K562 (cell line): ENCODE data around the gene ICAM2. TPM values are rescaled to one million over a fixed set of nuclear protein-coding genes. Genes with fewer than 3 reads are reported as not detected.

Experiments used
- BACH1 ChIP-seq: fragments of 200-800 bp; sonication (Bioruptor generic); IDR thresholded peaks from 2 replicates; pipeline ENCODE4 v1.6.1; 2016; ENCODE audit warnings: missing genetic modification characterization, missing compliant biosample characterization
- BCL6 ChIP-seq: fragments of 250-450 bp; sonication (Bioruptor Pico); IDR thresholded peaks from 2 replicates; pipeline ENCODE4 v1.4.0; 2020
- CAMTA2 ChIP-seq: fragments of 250-450 bp; sonication (Bioruptor Pico); conservative IDR thresholded peaks from 2 replicates; pipeline ENCODE4 v1.5.1; 2022
- DNMT1 ChIP-seq: fragments of 450-650 bp; IDR thresholded peaks from 2 replicates; pipeline ENCODE4 v1.6.1; 2016; ENCODE audit warnings: antibody characterized with exemption, mild to moderate bottlenecking
- FOS ChIP-seq: IDR thresholded peaks from 3 replicates; pipeline ENCODE4 v1.6.1; 2011; ENCODE audit not compliant: insufficient read length; ENCODE audit errors: extremely low read depth
- FOXJ3 ChIP-seq: sonication (generic); formaldehyde crosslinking; IDR thresholded peaks from 2 replicates; pipeline ENCODE4 v1.4.0; 2020; ENCODE audit warnings: mild to moderate bottlenecking, missing genetic modification reagents
- FOXK1 ChIP-seq: sonication (generic); formaldehyde crosslinking; IDR thresholded peaks from 2 replicates; pipeline ENCODE4 v1.8.0; 2022; ENCODE audit warnings: missing genetic modification reagents, mild to moderate bottlenecking, borderline replicate concordance
- GABPB2 ChIP-seq: fragments of 250-450 bp; sonication (Bioruptor Pico); conservative IDR thresholded peaks from 2 replicates; pipeline ENCODE4 v1.5.1; 2021; ENCODE audit warnings: mild to moderate bottlenecking
- NEUROD1 ChIP-seq: fragments of 150-350 bp; IDR thresholded peaks from 2 replicates; pipeline ENCODE4 v1.6.1; 2014; ENCODE audit warnings: borderline replicate concordance, low read length, low read depth; ENCODE audit not compliant: partially characterized antibody
- RAD21 ChIP-seq, 2 experiments: fragments of 250-450 bp in 1 of 2; fragments of 450-650 bp in 1 of 2; sonication (Bioruptor Pico) in 1 of 2; formaldehyde crosslinking in 1 of 2; IDR thresholded peaks in 1 of 2; conservative IDR thresholded peaks in 1 of 2; 2 replicates each; pipeline versions ENCODE4 v1.4.0 to v1.8.0; 2020 to 2022; ENCODE audit warnings: mild to moderate bottlenecking in 2 of 2, moderate library complexity in 1 of 2
- ZKSCAN8 ChIP-seq: fragments of 200-800 bp; sonication (Bioruptor generic); IDR thresholded peaks from 2 replicates; pipeline ENCODE4 v1.6.1; 2016; ENCODE audit warnings: missing genetic modification characterization, missing compliant biosample characterization
- ZNF217 ChIP-seq: sonication (generic); formaldehyde crosslinking; IDR thresholded peaks from 2 replicates; pipeline ENCODE4 v1.8.0; 2022; ENCODE audit warnings: mild to moderate bottlenecking, missing genetic modification reagents
- ZNF239 ChIP-seq: fragments of 250-450 bp; sonication (Bioruptor Pico); IDR thresholded peaks from 2 replicates; pipeline ENCODE4 v1.4.0; 2020; ENCODE audit warnings: mild to moderate bottlenecking
- ZNF311 ChIP-seq: fragments of 250-450 bp; sonication (Bioruptor Pico); IDR thresholded peaks from 2 replicates; pipeline ENCODE4 v1.4.0; 2020; ENCODE audit warnings: mild to moderate bottlenecking, moderate library complexity
- ZNF780A ChIP-seq: fragments of 250-450 bp; sonication (Bioruptor Pico); IDR thresholded peaks from 2 replicates; pipeline ENCODE4 v1.5.0; 2021; ENCODE audit warnings: mild to moderate bottlenecking
- ZZZ3 ChIP-seq: fragments of 450-650 bp; IDR thresholded peaks from 2 replicates; pipeline ENCODE4 v1.6.1; 2016; ENCODE audit warnings: antibody characterized with exemption, mild to moderate bottlenecking, moderate library complexity
- polyA plus RNA-seq, 8 experiments: library from polyadenylated mRNA; depleted of rRNA in 4 of 8; stranded (reverse) in 5 of 8; unstranded in 3 of 8; fragments of >200 nt; fragmentation: Nextera tagmentation in 2 of 8; fragmentation: Illumina TruSeq in 1 of 8; extraction: Ambion mirVana in 2 of 8; extraction: Trizol in 1 of 8; gene quantifications; 2 replicates each; pipeline versions ENCODE4 v1.2.1 to v1.2.3, GENCODE V29; 2011 to 2014; ENCODE audit warnings: inconsistent platforms in 1 of 8, missing spikeins in 1 of 8
- total RNA-seq, 7 experiments: library from RNA; depleted of rRNA in 6 of 7; stranded (reverse); fragments of >200 nt in 6 of 7; fragmentation: Illumina TruSeq in 2 of 7; extraction: Trizol in 2 of 7; gene quantifications; 2 replicates each; pipeline versions ENCODE4 v1.2.1 to v1.2.3, GENCODE V29; 2011 to 2021; ENCODE audit warnings: low replicate concordance in 1 of 7
- TF ChIP-seq, protein P1 (sequence below), 2 experiments: IDR thresholded peaks; 2 replicates each; pipeline ENCODE4 v1.6.1; 2011; ENCODE audit warnings: borderline replicate concordance in 1 of 2, control low read depth in 1 of 2, low read depth in 1 of 2, low read length in 1 of 2, mild to moderate bottlenecking in 1 of 2, mixed read lengths in 1 of 2, moderate library complexity in 1 of 2; ENCODE audit not compliant: insufficient read depth in 1 of 2, insufficient read length in 1 of 2, poor library complexity in 1 of 2, severe bottlenecking in 1 of 2; ENCODE audit errors: extremely low read depth in 1 of 2
- TF ChIP-seq, protein P2 (sequence below), 3 experiments: fragments of 200-800 bp in 1 of 3; sonication (Bioruptor generic) in 1 of 3; sonication (generic) in 1 of 3; formaldehyde crosslinking in 1 of 3; IDR thresholded peaks; 2 replicates each; pipeline versions ENCODE4 v1.6.1 to v1.8.0; 2016 to 2022; ENCODE audit warnings: mild to moderate bottlenecking in 2 of 3, missing compliant biosample characterization in 2 of 3, missing genetic modification characterization in 2 of 3, missing genetic modification reagents in 1 of 3
- TF ChIP-seq, protein P3 (sequence below): fragments of 450-650 bp; formaldehyde crosslinking; IDR thresholded peaks from 2 replicates; pipeline ENCODE4 v1.4.0; 2020; ENCODE audit warnings: mild to moderate bottlenecking
- TF ChIP-seq, protein P4 (sequence below): fragments of 250-450 bp; sonication (Bioruptor Pico); IDR thresholded peaks from 2 replicates; pipeline ENCODE4 v1.9.0; 2021; ENCODE audit warnings: mild to moderate bottlenecking, inconsistent platforms
- TF ChIP-seq, protein P5 (sequence below): fragments of 250-450 bp; sonication (Bioruptor Pico); IDR thresholded peaks from 2 replicates; pipeline ENCODE4 v1.6.1; 2021; ENCODE audit warnings: mild to moderate bottlenecking

ICAM2 gene
- total and polyA plus RNA-seq, 9 of the 15 experiments (the other 6 are each of a cell fraction or from before 2014, with no cell fraction given), result 37.9 to 89.4 (median 60.6) TPM

DNA sequence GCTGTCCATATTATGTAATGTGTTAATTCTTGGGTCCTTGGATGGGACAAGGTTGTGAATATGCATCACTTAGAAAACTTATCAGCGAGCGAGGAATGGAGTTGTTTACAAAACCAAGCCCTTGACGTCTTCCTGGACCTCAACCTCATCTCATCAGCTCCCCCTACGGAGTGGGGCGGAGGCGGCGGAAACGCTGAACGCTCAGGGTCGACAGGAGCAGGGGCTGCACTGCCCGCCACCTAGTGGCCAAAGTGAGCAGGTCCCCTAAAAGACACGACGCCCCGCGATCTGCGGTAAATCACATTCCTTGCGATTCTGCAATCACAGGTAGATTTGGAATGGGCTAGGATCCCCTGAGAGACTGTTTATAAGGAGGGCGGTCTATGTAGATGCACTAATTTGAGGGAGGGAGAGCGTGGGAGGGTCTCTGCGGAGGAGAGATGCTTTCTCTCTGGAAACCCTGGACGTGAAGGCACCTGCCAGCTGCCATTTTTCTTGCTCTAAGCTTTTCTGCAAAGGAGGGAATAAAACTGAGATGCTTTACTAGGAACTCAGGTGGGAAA lies 5.4 kb upstream of the ICAM2 start (continued):
- TF ChIP-seq, protein P1, sequence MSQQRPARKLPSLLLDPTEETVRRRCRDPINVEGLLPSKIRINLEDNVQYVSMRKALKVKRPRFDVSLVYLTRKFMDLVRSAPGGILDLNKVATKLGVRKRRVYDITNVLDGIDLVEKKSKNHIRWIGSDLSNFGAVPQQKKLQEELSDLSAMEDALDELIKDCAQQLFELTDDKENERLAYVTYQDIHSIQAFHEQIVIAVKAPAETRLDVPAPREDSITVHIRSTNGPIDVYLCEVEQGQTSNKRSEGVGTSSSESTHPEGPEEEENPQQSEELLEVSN (IDR thresholded peaks at IDR 0.05; ENCODE audit: borderline replicate concordance in 1 of 2, extremely low read depth in 1 of 2, insufficient read depth in 1 of 2, insufficient read length in 1 of 2, low read depth in 1 of 2, low read length in 1 of 2, poor library complexity in 1 of 2, severe bottlenecking in 1 of 2), result no peak
- TF ChIP-seq ZNF217 (CRISPR knock-in tag) (no peak), ZZZ3 (no peak), GABPB2 (no peak), CAMTA2 (CRISPR knock-in tag) (no peak), FOXJ3 (CRISPR knock-in tag) (no peak), ZNF780A (CRISPR knock-in tag) (no peak), NEUROD1 (no peak), ZNF311 (CRISPR knock-in tag) (no peak), DNMT1 (no peak), BCL6 (CRISPR knock-in tag) (no peak), FOXK1 (CRISPR knock-in tag) (peak; percentile 95; the same call in 1 of the 2 replicates), ZNF239 (CRISPR knock-in tag) (no peak), RAD21 (CRISPR knock-in tag; conservative IDR thresholded peaks at IDR 0.05 in 1 of 2, IDR thresholded peaks at IDR 0.05 in 1 of 2) (peak; percentile 83 to 90), ZKSCAN8 (CRISPR knock-in tag) (no peak), FOS (no peak), BACH1 (no peak)
- TF ChIP-seq, protein P2, sequence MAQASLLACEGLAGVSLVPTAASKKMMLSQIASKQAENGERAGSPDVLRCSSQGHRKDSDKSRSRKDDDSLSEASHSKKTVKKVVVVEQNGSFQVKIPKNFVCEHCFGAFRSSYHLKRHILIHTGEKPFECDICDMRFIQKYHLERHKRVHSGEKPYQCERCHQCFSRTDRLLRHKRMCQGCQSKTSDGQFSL (CRISPR knock-in tag; IDR thresholded peaks at IDR 0.05), result peak; percentile 68; the same call in 1 of the 2 replicates
- TF ChIP-seq, protein P2 (tag; IDR thresholded peaks at IDR 0.05), result no peak
- TF ChIP-seq, protein P3, sequence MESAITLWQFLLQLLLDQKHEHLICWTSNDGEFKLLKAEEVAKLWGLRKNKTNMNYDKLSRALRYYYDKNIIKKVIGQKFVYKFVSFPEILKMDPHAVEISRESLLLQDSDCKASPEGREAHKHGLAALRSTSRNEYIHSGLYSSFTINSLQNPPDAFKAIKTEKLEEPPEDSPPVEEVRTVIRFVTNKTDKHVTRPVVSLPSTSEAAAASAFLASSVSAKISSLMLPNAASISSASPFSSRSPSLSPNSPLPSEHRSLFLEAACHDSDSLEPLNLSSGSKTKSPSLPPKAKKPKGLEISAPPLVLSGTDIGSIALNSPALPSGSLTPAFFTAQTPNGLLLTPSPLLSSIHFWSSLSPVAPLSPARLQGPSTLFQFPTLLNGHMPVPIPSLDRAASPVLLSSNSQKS, result no peak
- TF ChIP-seq, protein P4, sequence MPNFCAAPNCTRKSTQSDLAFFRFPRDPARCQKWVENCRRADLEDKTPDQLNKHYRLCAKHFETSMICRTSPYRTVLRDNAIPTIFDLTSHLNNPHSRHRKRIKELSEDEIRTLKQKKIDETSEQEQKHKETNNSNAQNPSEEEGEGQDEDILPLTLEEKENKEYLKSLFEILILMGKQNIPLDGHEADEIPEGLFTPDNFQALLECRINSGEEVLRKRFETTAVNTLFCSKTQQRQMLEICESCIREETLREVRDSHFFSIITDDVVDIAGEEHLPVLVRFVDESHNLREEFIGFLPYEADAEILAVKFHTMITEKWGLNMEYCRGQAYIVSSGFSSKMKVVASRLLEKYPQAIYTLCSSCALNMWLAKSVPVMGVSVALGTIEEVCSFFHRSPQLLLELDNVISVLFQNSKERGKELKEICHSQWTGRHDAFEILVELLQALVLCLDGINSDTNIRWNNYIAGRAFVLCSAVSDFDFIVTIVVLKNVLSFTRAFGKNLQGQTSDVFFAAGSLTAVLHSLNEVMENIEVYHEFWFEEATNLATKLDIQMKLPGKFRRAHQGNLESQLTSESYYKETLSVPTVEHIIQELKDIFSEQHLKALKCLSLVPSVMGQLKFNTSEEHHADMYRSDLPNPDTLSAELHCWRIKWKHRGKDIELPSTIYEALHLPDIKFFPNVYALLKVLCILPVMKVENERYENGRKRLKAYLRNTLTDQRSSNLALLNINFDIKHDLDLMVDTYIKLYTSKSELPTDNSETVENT, result no peak
- TF ChIP-seq, protein P5, sequence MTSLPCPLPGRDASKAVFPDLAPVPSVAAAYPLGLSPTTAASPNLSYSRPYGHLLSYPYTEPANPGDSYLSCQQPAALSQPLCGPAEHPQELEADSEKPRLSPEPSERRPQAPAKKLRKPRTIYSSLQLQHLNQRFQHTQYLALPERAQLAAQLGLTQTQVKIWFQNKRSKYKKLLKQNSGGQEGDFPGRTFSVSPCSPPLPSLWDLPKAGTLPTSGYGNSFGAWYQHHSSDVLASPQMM (CRISPR knock-in tag), result no peak
